IMR-90 (cell line): Measurements from ENCODE around the gene OCSTAMP. TPM values are rescaled to one million over a fixed set of nuclear protein-coding genes. Genes with fewer than 3 reads are reported as not detected.

Experiments used
- ATAC-seq: fragments of 200-7000 bp; cut with Tn5 transposase; 2 replicates; pipeline ENCODE4 v1.9.1; 2020; ENCODE audit warnings: low read depth, mild to moderate bottlenecking, moderate library complexity
- BruUV-seq: library from RNA; stranded (reverse); fragments of 400-500 nt; replicated peaks from 2 replicates; lab custom pipeline; 2021; lab: Mats Ljungman, UMichigan
- CTCF ChIA-PET: fragments of 300-600 bp; formaldehyde crosslinking; extraction: SDS; loops from one replicate; lab custom pipeline; 2021; ENCODE audit warnings: antibody characterized with exemption; lab: Yijun Ruan, JAX
- POLR2A ChIA-PET: fragments of 300-600 bp; sonication (Branson Sonifier 250); formaldehyde crosslinking; loops from one replicate; lab custom pipeline; 2022; ENCODE audit warnings: antibody characterized with exemption; ENCODE audit not compliant: unreplicated experiment; lab: Charles Lee
- DNase-seq: peaks from one replicate; pipeline ENCODE4 v3.0.0; 2013
- H2AFZ ChIP-seq: replicated peaks from 2 replicates; pipeline ENCODE3; 2013; ENCODE audit warnings: low read length, mild to moderate bottlenecking; ENCODE audit not compliant: poor library complexity
- H2AK5ac ChIP-seq: 2 replicates; pipeline ENCODE4 v1.6.1; 2013; ENCODE audit warnings: low read depth, low read length, inconsistent platforms
- H2AK9ac ChIP-seq: replicated peaks from 2 replicates; pipeline ENCODE3; 2013; ENCODE audit warnings: mild to moderate bottlenecking, low read depth, low read length, moderate library complexity; ENCODE audit not compliant: poor library complexity
- H2BK120ac ChIP-seq: 2 replicates; pipeline ENCODE4 v1.6.1; 2013; ENCODE audit warnings: low read depth, low read length, inconsistent platforms
- H2BK15ac ChIP-seq: 3 replicates; pipeline ENCODE4 v1.6.1; 2013; ENCODE audit warnings: low read depth, low read length, inconsistent platforms
- H2BK20ac ChIP-seq: 2 replicates; pipeline ENCODE4 v1.6.1; 2013; ENCODE audit warnings: low read depth, mild to moderate bottlenecking, inconsistent platforms, low read length, moderate library complexity
- H2BK5ac ChIP-seq: 2 replicates; pipeline ENCODE4 v1.6.1; 2013; ENCODE audit warnings: mild to moderate bottlenecking, low read depth, low read length, inconsistent platforms; ENCODE audit not compliant: poor library complexity, severe bottlenecking
- H3K14ac ChIP-seq: replicated peaks from 2 replicates; pipeline ENCODE4 v1.6.1; 2013; ENCODE audit warnings: low read depth, low read length, inconsistent platforms
- H3K18ac ChIP-seq: 2 replicates; pipeline ENCODE4 v1.6.1; 2013; ENCODE audit warnings: low read depth, low read length, control low read depth
- H3K23ac ChIP-seq: 2 replicates; pipeline ENCODE4 v1.6.1; 2013; ENCODE audit warnings: low read depth, low read length, inconsistent platforms
- H3K27ac ChIP-seq: 2 replicates; pipeline ENCODE4 v1.5.1; 2013; ENCODE audit warnings: mild to moderate bottlenecking, control low read depth, low read length; ENCODE audit not compliant: insufficient read depth
- H3K27me3 ChIP-seq: 2 replicates; pipeline ENCODE4 v1.6.1; 2013; ENCODE audit warnings: low read length; ENCODE audit not compliant: control insufficient read depth, insufficient read depth
- H3K36me3 ChIP-seq: 2 replicates; pipeline ENCODE4 v1.6.1; 2013; ENCODE audit warnings: low read length, mixed read lengths; ENCODE audit not compliant: control insufficient read depth, insufficient read depth
- H3K4ac ChIP-seq: 2 replicates; pipeline ENCODE4 v1.6.1; 2013; ENCODE audit warnings: low read depth, low read length, inconsistent platforms
- H3K4me1 ChIP-seq: 2 replicates; pipeline ENCODE4 v1.6.1; 2013; ENCODE audit warnings: low read length, mixed read lengths; ENCODE audit not compliant: control insufficient read depth, insufficient read depth
- H3K4me2 ChIP-seq: 2 replicates; pipeline ENCODE4 v1.6.1; 2013; ENCODE audit warnings: low read depth, mild to moderate bottlenecking, control low read depth, low read length, moderate library complexity
- H3K4me3 ChIP-seq: 2 replicates; pipeline ENCODE4 v1.5.1; 2013; ENCODE audit warnings: low read depth, mild to moderate bottlenecking, control low read depth, low read length, moderate library complexity; ENCODE audit not compliant: insufficient read depth
- H3K56ac ChIP-seq: 2 replicates; pipeline ENCODE4 v1.6.1; 2013; ENCODE audit warnings: low read length, inconsistent platforms; ENCODE audit not compliant: insufficient read depth; ENCODE audit errors: extremely low read depth
- H3K79me1 ChIP-seq, 2 experiments: 2 replicates each; pipeline ENCODE4 v1.6.1; 2013; ENCODE audit warnings: low read length in 2 of 2, inconsistent platforms in 1 of 2, low read depth in 1 of 2
- H3K9ac ChIP-seq: 2 replicates; pipeline ENCODE4 v1.6.1; 2013; ENCODE audit warnings: low read depth, low read length, control low read depth
- H3K9me1 ChIP-seq: 2 replicates; pipeline ENCODE4 v1.6.1; 2013; ENCODE audit warnings: low read length, inconsistent platforms; ENCODE audit not compliant: insufficient read depth
- H3K9me3 ChIP-seq: 2 replicates; pipeline ENCODE4 v1.6.1; 2013; ENCODE audit warnings: low read length; ENCODE audit not compliant: control insufficient read depth, insufficient read depth
- H4K20me1 ChIP-seq: 2 replicates; pipeline ENCODE4 v1.6.1; 2013; ENCODE audit warnings: low read length, inconsistent platforms; ENCODE audit not compliant: insufficient read depth
- H4K5ac ChIP-seq: 2 replicates; pipeline ENCODE4 v1.6.1; 2013; ENCODE audit warnings: mild to moderate bottlenecking, low read depth, low read length, control low read depth
- H4K8ac ChIP-seq, 2 experiments: 2 replicates each; pipeline ENCODE4 v1.6.1; 2013; ENCODE audit warnings: low read depth in 2 of 2, low read length in 2 of 2, control low read depth in 1 of 2, inconsistent platforms in 1 of 2
- H4K91ac ChIP-seq: 2 replicates; pipeline ENCODE4 v1.6.1; 2013; ENCODE audit warnings: low read depth, low read length, inconsistent platforms; ENCODE audit not compliant: insufficient read depth
- CTCF ChIP-seq: conservative IDR thresholded peaks from 2 replicates; pipeline ENCODE4 v1.5.1; 2012; ENCODE audit warnings: mild to moderate bottlenecking, low read depth, low read length, improper control_type of control experiment
- MAFK ChIP-seq: IDR thresholded peaks from 2 replicates; pipeline ENCODE4 v1.6.1; 2012; ENCODE audit warnings: low read depth, low read length, improper control_type of control experiment
- NFE2L2 ChIP-seq: fragments of 150-350 bp; IDR thresholded peaks from 2 replicates; pipeline ENCODE4 v1.6.1; 2016; ENCODE audit warnings: low read depth, mild to moderate bottlenecking, low read length
- RCOR1 ChIP-seq: IDR thresholded peaks from 2 replicates; pipeline ENCODE4 v1.6.1; 2012; ENCODE audit warnings: mild to moderate bottlenecking, low read length, improper control_type of control experiment; ENCODE audit not compliant: insufficient replicate concordance
- USF2 ChIP-seq: fragments of 150-350 bp; IDR thresholded peaks from 2 replicates; pipeline ENCODE4 v1.6.1; 2017; ENCODE audit warnings: mild to moderate bottlenecking, antibody characterized with exemption, low read length, low read depth
- WGBS, 2 experiments: methylation state at CpG; one replicate each; pipeline versions ENCODE4 v1.1.5 to v1.1.7; 2013; ENCODE audit warnings: missing lambda C conversion rate in 2 of 2; ENCODE audit not compliant: insufficient read length in 1 of 2; ENCODE audit errors: extremely low coverage in 2 of 2; 5-methylcytosine and 5-hydroxymethylcytosine counted together
- dilution Hi-C: fragments of 300-500 bp; cut with HindIII; formaldehyde crosslinking; loops from one replicate; pipeline ENCODE4 v1.14.3; 2018; ENCODE audit warnings: low sequenced_read_pairs; ENCODE audit not compliant: unreplicated experiment
- in situ Hi-C: fragments of 300-500 bp; cut with MboI; formaldehyde crosslinking; loops from 3 replicates; pipeline ENCODE4 v1.14.3; 2019; ENCODE audit warnings: low sequenced_read_pairs, inconsistent platforms, mixed read lengths
- intact Hi-C: fragments of 100-400 bp; cut with micrococcal nuclease; formaldehyde crosslinking; loops from 2 replicates; pipeline ENCODE4 v1.10.0; 2022
- polyA plus RNA-seq, 3 experiments: library from polyadenylated mRNA; depleted of rRNA; stranded (reverse); fragments of >200 nt; gene quantifications; 2 replicates each; pipeline ENCODE4 v1.2.3, GENCODE V29; 2012; ENCODE audit warnings: low replicate concordance in 1 of 3
- total RNA-seq: library from RNA; depleted of rRNA; stranded (reverse); fragments of >200 nt; gene quantifications from 2 replicates; pipeline ENCODE4 v1.2.3, GENCODE V29; 2012

The OCSTAMP gene
- total and polyA plus RNA-seq, 2 of the 4 experiments (the other 2 are of a cell fraction): not detected

- no TSS peak for BruUV-seq
- Histone ChIP-seq H3K9ac (no peak overlapping the region), H4K8ac (no peak overlapping the region), H3K56ac (no peak overlapping the region), H3K9me3 (no peaks in the 10 kb centered on the region), H3K4me3 (no peak overlapping the region), H3K18ac (no peak overlapping the region), H4K5ac (no peak overlapping the region), H3K4me1 (peaks cover 4% of the 10 kb centered on the region; the same call in 1 of the 2 replicates), H4K91ac (no peak overlapping the region), H3K9me1 (no peaks in the 10 kb centered on the region), H4K20me1 (no peaks in the 10 kb centered on the region), H3K36me3 (no peaks in the 10 kb centered on the region), H3K23ac (no peak overlapping the region), H3K14ac (no peak overlapping the region), H3K4me2 (peak overlapping the region; percentile 30; the same call in 1 of the 2 replicates), H3K27ac (no peak overlapping the region), H3K4ac (no peak overlapping the region), H3K27me3 (0 out of 2 replicates have a peak, but pooled peaks cover 2% of the 10 kb centered on the region), H2BK20ac (no peak overlapping the region), H2AK9ac (no peak overlapping the region), H2AK5ac (no peak overlapping the region), H2BK120ac (no peak overlapping the region), H3K79me1 (no peaks in the 10 kb centered on the region), H2BK5ac (no peak overlapping the region), H2AFZ (peak overlapping the region; percentile 72), H2BK15ac (no peak overlapping the region)
- ATAC-seq (peak; percentile 66), DNase-seq (peak; percentile 72)
- intact Hi-C loops: no loop called here
- POLR2A ChIA-PET: no interaction called here
- CTCF ChIA-PET: no interaction called here
- WGBS, 2 experiments: 0% methylated on average over 1 of the region's 10 CpGs; no CpG with 5 or more reads in 1 of the 2 experiments
- TF ChIP-seq NFE2L2 (no peak), RCOR1 (no peak), CTCF (no peak), USF2 (no peak), MAFK (no peak)
- dilution Hi-C loops: no loop called here
- in situ Hi-C loops: no loop called here
Observed at GRCh38 chr20:46568570-46569129, 18.2 kb upstream of the OCSTAMP start.
